ENCODE measurements around the gene ITGB5. TPM values are rescaled to one million over a fixed set of nuclear protein-coding genes. Genes with fewer than 3 reads are reported as not detected.

Gene ITGB5
- total and polyA plus RNA-seq, 2 donors (not counting 3 experiments of a cell fraction or from before 2014, with no cell fraction given), result 144 to 170 TPM

GRCh38 chr3:124796477-124796876 lies 90.7 kb downstream of the ITGB5 start:
- POLR2A ChIA-PET, result no interaction called here
- no peak for FAIRE-seq

GRCh38 chr3:124793054-124793739 lies 94.0 kb downstream of the ITGB5 start:
- Histone ChIP-seq H2AFZ (ENCODE audit: low read depth, low read length) (no peak overlapping the region), H3K4me1 (ENCODE audit: control insufficient read depth, extremely low read depth, insufficient read depth, low read length) (peaks cover 2% of the 10 kb centered on the region), H3K4me3 (replicated peaks in 1 of 3; ENCODE audit: insufficient read depth in 1 of 3, low read depth in 1 of 3, low read length in 3 of 3) (no peak overlapping the region), H3K9ac (replicated peaks; ENCODE audit: extremely low read depth, insufficient read depth, low read length) (no peak overlapping the region), H3K4me2 (ENCODE audit: insufficient read depth, low read length) (no peak overlapping the region), H3K79me2 (ENCODE audit: control insufficient read depth, insufficient read depth, low read length) (no peaks in the 10 kb centered on the region), H3K27ac (ENCODE audit: insufficient read depth, low read depth, low read length) (no peak overlapping the region), H3K27me3 (ENCODE audit: control insufficient read depth in 2 of 2, insufficient read depth in 2 of 2, low read length in 2 of 2) (no peaks in the 10 kb centered on the region), H3K36me3 (ENCODE audit: control insufficient read depth in 2 of 2, extremely low read depth in 1 of 2, insufficient read depth in 2 of 2, low read length in 2 of 2) (peaks cover 0 to 4% of the 10 kb centered on the region in 2 experiments), H3K9me3 (replicated peaks; ENCODE audit: control insufficient read depth, insufficient read depth, low read length) (no peaks in the 10 kb centered on the region), H4K20me1 (replicated peaks; ENCODE audit: control insufficient read depth, extremely low read depth, insufficient read depth, low read length) (no peaks in the 10 kb centered on the region), H3K9me1 (replicated peaks; ENCODE audit: control insufficient read depth, extremely low read depth, insufficient read depth, low read length) (no peaks in the 10 kb centered on the region)
- ChIA-PET POLR2A (no interaction called here), CTCF (no interaction called here)
- TF ChIP-seq EZH2 (IDR thresholded peaks at IDR 0.05; ENCODE audit: borderline replicate concordance, low read depth, low read length, severe bottlenecking) (no peak), GATA2 (IDR thresholded peaks at IDR 0.05; ENCODE audit: insufficient read depth, insufficient read length, low read depth, low read length) (no peak), MAX (IDR thresholded peaks at IDR 0.05; ENCODE audit: insufficient read depth, insufficient read length) (no peak), JUN (IDR thresholded peaks at IDR 0.05; ENCODE audit: borderline replicate concordance, insufficient read depth, insufficient read length, low read depth) (no peak), CTCF (IDR thresholded peaks at IDR 0.05; ENCODE audit: extremely low read depth in 1 of 2, insufficient read depth in 1 of 2, low read depth in 1 of 2, low read length in 2 of 2) (no peak), POLR2AphosphoS5 (IDR thresholded peaks at IDR 0.05; ENCODE audit: insufficient read depth, low read depth, low read length) (no peak), FOS (IDR thresholded peaks at IDR 0.05; ENCODE audit: borderline replicate concordance, insufficient read depth, low read length) (no peak), MYC (IDR thresholded peaks at IDR 0.05; ENCODE audit: low read depth, low read length) (no peak), POLR2A (IDR thresholded peaks at IDR 0.05; ENCODE audit: low read depth, low read length) (no peak)
- FAIRE-seq (no peak), DNase-seq (ENCODE audit: low read depth, low spot score) (no peak)
- intact Hi-C loops (cut with micrococcal nuclease), result no loop called here
- BruUV-seq (replicated peaks), result no TSS peak
- dilution Hi-C loops (cut with MboI; ENCODE audit: extremely low pct_ligation_motif_present, low sequenced_read_pairs), result no loop called here

More at GRCh38 chr3:124796477-124796876, 90.7 kb downstream of the ITGB5 start:
- no peak overlapping the region for H2AFZ ChIP-seq (ENCODE audit: low read depth, low read length)
- peaks cover 8% of the 10 kb centered on the region for H3K4me1 ChIP-seq (ENCODE audit: control insufficient read depth, extremely low read depth, insufficient read depth, low read length)
- H4K20me1 ChIP-seq (replicated peaks; ENCODE audit: control insufficient read depth, extremely low read depth, insufficient read depth, low read length), result no peaks in the 10 kb centered on the region
- BruUV-seq (replicated peaks), result no TSS peak
- no peak overlapping the region for H3K27ac ChIP-seq (ENCODE audit: insufficient read depth, low read depth, low read length)
- TF ChIP-seq MAX (IDR thresholded peaks at IDR 0.05; ENCODE audit: insufficient read depth, insufficient read length) (no peak), POLR2A (IDR thresholded peaks at IDR 0.05; ENCODE audit: low read depth, low read length) (no peak), FOS (IDR thresholded peaks at IDR 0.05; ENCODE audit: borderline replicate concordance, insufficient read depth, low read length) (no peak), EZH2 (IDR thresholded peaks at IDR 0.05; ENCODE audit: borderline replicate concordance, low read depth, low read length, severe bottlenecking) (no peak)
- H3K9me3 ChIP-seq (replicated peaks; ENCODE audit: control insufficient read depth, insufficient read depth, low read length), result no peaks in the 10 kb centered on the region
- CTCF ChIA-PET, result interaction anchor here (2.0 to 3.5 kb wide), 2 partner anchors 9 to 36 kb away, joined by 7 to 24 read pairs; no protein-coding TSS in a partner anchor
- H3K27me3 ChIP-seq (ENCODE audit: control insufficient read depth in 2 of 2, insufficient read depth in 2 of 2, low read length in 2 of 2), result no peaks in the 10 kb centered on the region
- no peak overlapping the region for H3K4me3 ChIP-seq (replicated peaks in 1 of 3; ENCODE audit: insufficient read depth in 1 of 3, low read depth in 1 of 3, low read length in 3 of 3)
- intact Hi-C loops (cut with micrococcal nuclease) (no loop called here), dilution Hi-C loops (cut with MboI; ENCODE audit: extremely low pct_ligation_motif_present, low sequenced_read_pairs) (no loop called here)
- H3K9ac ChIP-seq (replicated peaks; ENCODE audit: extremely low read depth, insufficient read depth, low read length), result no peak overlapping the region
- no peak for DNase-seq (ENCODE audit: low read depth, low spot score)
- H3K4me2 ChIP-seq (ENCODE audit: insufficient read depth, low read length), result no peak overlapping the region
- peaks cover 0 to 4% of the 10 kb centered on the region in 2 experiments for H3K36me3 ChIP-seq (ENCODE audit: control insufficient read depth in 2 of 2, extremely low read depth in 1 of 2, insufficient read depth in 2 of 2, low read length in 2 of 2)
- no peaks in the 10 kb centered on the region for H3K9me1 ChIP-seq (replicated peaks; ENCODE audit: control insufficient read depth, extremely low read depth, insufficient read depth, low read length)
- H3K79me2 ChIP-seq (ENCODE audit: control insufficient read depth, insufficient read depth, low read length), result no peaks in the 10 kb centered on the region

Data from endothelial cell of umbilical vein (primary cell).